Measurements from ENCODE around the gene OR9Q1.

OR9Q1 gene

DNA sequence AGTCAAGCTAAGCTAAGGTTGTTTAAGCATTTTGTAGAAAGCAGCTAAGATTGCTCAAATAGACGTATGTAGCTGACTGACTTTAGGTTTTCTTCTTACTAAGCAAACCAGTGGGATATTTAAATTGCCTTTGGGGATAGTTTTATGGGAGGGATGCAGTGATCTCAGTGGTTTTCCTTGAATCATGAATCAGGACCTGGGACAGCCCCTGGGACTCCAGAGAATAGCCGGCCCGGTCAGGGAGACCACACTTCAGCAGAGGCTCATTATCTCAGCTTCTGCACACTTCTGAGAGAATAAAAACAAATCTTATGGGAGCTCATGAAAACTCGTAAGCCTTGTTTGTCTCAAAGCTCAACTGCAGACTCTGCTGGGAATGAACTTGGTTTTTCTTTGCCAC is 101.8 kb downstream of the OR9Q1 start, which contains the start of gene OR9I1:
TSS of gene OR9I1 (minus strand) at position 62 of the 400 bp plus-strand sequence. CDS start 6,086 bp downstream, outside the sequence.
- DNase-seq (ENCODE audit: low read depth): no peak
- TF ChIP-seq CTCF (IDR thresholded peaks at IDR 0.05; ENCODE audit: low read length, missing control alignments): no peak
- H3K4me3 ChIP-seq (replicated peaks; ENCODE audit: low read depth, low read length): no peak within 1 kb of the TSS

- TF ChIP-seq CTCF (IDR thresholded peaks at IDR 0.05; ENCODE audit: low read length, missing control alignments): no peak
- H3K4me3 ChIP-seq (replicated peaks; ENCODE audit: low read depth, low read length): no peak overlapping the region
- DNase-seq (ENCODE audit: low read depth): no peak
These were observed 103.7 kb downstream of the OR9Q1 start for GRCh38 chr11:58127350-58127749.

- TF ChIP-seq CTCF (IDR thresholded peaks at IDR 0.05; ENCODE audit: low read length, missing control alignments): no peak
These were observed 109.8 kb downstream of the OR9Q1 start for GRCh38 chr11:58133309-58134076.

DNA sequence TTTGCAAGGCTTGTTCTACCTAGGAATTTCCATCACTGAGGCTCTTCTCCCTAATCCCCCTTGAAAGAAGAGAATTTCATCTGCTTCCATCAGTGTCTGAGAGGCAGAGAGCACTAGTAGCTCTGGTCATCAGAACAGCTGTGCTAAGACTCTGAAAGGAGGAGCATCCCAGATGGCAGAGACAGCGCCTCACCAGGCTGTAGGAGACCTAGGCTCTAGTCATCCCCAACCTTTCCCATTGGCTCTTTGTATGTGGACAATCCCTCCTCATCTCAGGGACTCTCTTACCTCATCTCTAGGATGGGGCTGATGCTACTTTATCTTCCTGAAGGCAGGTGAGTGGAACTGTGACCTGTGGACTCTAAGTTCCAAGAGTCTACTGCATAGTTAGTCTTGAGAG is 110.5 kb downstream of the OR9Q1 start:
- no peak overlapping the region for H3K4me3 ChIP-seq (replicated peaks; ENCODE audit: low read depth, low read length)
- no peak for TF ChIP-seq CTCF (IDR thresholded peaks at IDR 0.05; ENCODE audit: low read length, missing control alignments)
- no peak for DNase-seq (ENCODE audit: low read depth)

More at GRCh38 chr11:58133309-58134076, 109.8 kb downstream of the OR9Q1 start:
- DNase-seq (ENCODE audit: low read depth): no peak
- no peak overlapping the region for H3K4me3 ChIP-seq (replicated peaks; ENCODE audit: low read depth, low read length)

DNA sequence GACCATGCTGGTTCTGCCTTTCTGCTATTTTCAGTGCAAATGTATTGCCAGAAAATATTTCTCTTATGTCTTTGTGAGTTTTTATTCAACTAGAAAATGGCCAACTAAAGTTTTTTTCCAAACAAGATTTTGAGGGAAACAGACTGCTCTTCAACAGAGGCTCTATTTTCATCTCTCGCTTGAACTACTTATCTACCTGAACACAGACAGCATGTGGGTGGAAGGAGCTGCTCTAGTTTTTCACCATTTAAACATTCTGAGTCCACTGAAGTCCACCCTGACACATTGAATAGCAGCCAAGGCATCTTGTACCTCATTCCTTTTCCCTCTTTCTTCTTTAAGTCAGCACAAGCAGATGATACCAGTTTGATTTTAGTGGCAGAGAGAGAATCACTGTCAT is 111.5 kb downstream of the OR9Q1 start:
- H3K4me3 ChIP-seq (replicated peaks; ENCODE audit: low read depth, low read length): no peak overlapping the region
- TF ChIP-seq CTCF (IDR thresholded peaks at IDR 0.05; ENCODE audit: low read length, missing control alignments): no peak
- no peak for DNase-seq (ENCODE audit: low read depth)

- DNase-seq (ENCODE audit: low read depth): no peak
- H3K4me3 ChIP-seq (replicated peaks; ENCODE audit: low read depth, low read length): no peak overlapping the region
- no peak for TF ChIP-seq CTCF (IDR thresholded peaks at IDR 0.05; ENCODE audit: low read length, missing control alignments)
These were observed 119.1 kb downstream of the OR9Q1 start for GRCh38 chr11:58142761-58143160.

GRCh38 chr11:58152781-58153180 is 129.1 kb downstream of the OR9Q1 start:
- no peak for DNase-seq (ENCODE audit: low read depth)
- TF ChIP-seq CTCF (IDR thresholded peaks at IDR 0.05; ENCODE audit: low read length, missing control alignments): no peak
- H3K4me3 ChIP-seq (replicated peaks; ENCODE audit: low read depth, low read length): no peak overlapping the region
